GM21786 (cell line): Measurements from ENCODE around the gene KLRB1.
"Not testable (repeated sequence)": the region's sequence is repeated elsewhere in the genome, so short reads cannot be mapped to it uniquely, and the experiment has no call there.

Experiments
- ATAC-seq: cut with Tn5 transposase; IDR thresholded peaks from one replicate; pipeline ENCODE4 v1.9.1; 2021; ENCODE audit not compliant: unreplicated experiment

Gene KLRB1

GRCh38 chr12:9625019-9625418, 17.3 kb upstream of the KLRB1 start:
- no peak for ATAC-seq

- ATAC-seq, result no peak
Measured at GRCh38 chr12:9619411-9620179, 11.9 kb upstream of the KLRB1 start.

DNA sequence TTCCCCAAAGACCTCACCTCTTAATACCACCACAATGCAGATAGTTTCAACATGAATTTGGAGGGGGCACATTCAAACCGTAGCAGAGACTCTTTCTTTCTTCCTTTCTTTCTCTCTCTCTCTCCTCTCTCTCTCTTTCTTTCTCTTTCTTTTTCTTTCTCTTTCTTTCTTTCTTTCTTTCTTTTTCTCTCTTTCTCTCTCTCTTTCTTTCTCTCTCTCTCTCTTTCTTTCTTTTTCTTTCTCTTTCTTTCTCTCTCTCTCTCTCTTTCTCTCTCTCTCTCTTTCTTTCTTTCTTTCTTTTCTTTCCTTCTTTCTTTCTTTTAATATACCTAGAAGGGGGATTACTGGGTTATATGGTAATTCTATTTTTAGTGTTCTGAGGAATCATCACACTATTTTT, 11.2 kb upstream of the KLRB1 start:
- not testable (repeated sequence) for ATAC-seq

GRCh38 chr12:9617124-9617523, 9.4 kb upstream of the KLRB1 start:
- no peak for ATAC-seq

- ATAC-seq, result no peak
Measured at GRCh38 chr12:9615420-9616136, 7.9 kb upstream of the KLRB1 start.

- ATAC-seq, result not testable (repeated sequence)
Measured at GRCh38 chr12:9610606-9611005, 2.9 kb upstream of the KLRB1 start.

DNA sequence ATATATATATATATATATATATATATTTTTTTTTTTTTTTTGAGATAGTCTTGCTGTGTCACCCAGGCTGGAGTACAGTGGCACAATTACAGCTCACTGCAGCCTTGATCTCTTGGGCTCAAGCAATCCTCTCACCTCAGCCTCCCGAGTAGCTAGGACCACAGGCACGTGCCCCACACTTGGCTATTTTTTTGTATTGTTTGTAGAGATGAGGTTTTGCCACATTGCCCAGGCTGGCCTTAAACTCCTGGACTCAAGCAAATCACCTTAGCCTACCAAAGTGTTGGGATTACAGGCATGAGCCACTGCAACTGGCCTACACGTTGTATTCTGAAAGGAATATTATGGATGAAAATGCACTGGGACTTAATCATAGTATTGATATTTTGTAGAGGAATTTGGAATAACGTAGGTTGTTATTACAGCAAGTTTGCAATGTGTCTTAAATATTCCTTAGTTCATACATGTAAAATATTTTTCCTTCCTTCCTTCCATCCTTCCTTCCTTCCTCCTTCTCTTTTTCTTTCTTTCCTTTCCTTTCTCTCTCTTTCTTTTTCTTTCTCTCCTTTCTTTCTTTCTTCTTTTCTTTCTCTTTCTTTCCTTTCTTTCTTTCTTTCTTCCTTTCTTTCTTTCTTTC, 862 bp downstream of the KLRB1 start:
- ATAC-seq, result no peak

GRCh38 chr12:9606247-9606646, 1.5 kb downstream of the KLRB1 start:
- ATAC-seq, result no peak

GRCh38 chr12:9605483-9605882, 2.2 kb downstream of the KLRB1 start:
- ATAC-seq, result no peak

DNA sequence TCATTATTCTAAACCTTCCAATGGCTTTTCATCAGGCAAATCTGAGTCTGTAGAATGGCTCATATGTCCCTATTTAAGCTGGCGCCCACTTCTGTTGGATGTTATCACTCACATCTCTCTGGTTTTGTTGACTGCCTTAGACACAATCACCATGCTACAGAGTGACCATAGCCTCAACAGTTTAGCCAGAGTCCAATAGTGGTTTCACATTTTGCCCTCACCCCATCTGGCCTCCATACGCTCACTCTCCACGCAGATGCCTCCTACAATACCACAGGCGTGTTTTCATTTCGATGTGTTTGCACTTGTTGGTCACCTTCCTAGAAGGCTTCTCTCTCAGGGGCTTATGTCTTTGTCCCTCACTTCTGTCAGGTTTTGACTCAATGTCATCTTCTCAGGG, 3.4 kb downstream of the KLRB1 start:
- ATAC-seq, result no peak

GRCh38 chr12:9600426-9600825, 7.3 kb downstream of the KLRB1 start:
- ATAC-seq, result not testable (repeated sequence)

DNA sequence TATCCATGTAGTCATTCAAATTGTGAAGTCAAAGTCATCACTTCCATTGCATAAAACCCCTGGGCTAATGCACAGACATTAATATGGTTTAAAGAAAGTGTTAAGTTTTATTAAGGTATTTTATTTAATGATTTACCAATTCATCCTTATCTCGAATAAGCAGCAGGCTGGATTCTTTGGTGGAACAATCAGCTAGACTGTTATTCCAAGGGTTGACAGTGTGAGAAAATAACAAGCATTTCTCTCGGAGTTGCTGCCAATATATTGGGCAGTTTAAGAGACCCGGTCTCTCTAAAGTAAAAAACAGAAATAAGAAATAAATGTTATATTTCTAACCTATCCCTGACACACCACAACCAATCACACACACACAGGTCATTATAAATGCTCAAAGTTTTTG, 9.4 kb downstream of the KLRB1 start:
- no peak for ATAC-seq

GRCh38 chr12:9597365-9597764, 10.4 kb downstream of the KLRB1 start:
- ATAC-seq, result no peak

- ATAC-seq, result no peak
Measured at GRCh38 chr12:9590441-9590840, 17.3 kb downstream of the KLRB1 start.

DNA sequence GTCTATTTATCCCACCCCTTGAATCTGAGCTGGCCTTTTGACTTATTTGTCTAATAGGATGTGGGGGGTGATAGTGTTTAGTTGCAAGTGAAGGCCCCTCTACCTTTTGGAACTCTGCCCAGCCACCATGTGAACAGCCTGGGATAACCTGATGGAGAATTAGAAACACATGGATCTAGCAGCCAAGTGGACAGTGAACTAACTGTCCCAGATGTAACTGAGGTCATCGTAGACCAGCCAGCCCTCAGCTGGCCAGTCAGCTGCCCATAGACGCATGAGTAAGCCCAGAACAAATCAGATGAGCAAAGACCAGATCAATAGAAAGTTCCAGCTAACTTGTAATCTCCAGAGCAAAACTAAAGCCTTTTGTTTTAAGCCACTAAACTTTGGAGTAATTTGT, 19.0 kb downstream of the KLRB1 start:
- ATAC-seq, result no peak

DNA sequence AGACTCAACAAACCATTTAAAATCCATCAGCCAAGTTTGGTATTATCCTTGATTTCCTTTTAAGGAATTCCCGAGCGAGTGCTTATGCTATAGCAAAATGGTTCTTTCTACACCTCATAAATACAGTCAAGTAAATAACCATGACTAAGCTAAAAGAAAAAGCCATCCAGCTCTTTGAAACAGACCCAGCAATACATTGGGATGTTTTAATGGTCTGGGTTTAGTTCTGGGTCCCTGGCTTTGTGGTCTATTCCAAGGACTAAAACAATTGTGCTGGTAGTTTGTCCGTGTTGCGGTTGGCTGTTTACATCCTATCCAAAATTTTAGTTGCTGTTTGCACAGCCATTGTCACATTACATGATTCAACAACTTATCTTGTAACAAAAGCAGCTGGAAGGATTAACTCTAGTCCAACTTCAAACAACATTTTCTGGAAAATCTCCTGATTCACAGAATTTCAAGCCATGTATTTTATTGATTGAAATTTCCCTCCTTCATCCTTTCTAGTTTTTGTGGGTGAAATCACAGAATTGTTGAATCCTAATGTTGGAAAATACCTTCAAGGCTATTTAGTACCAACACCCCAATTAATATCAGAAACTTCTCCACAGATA, 19.6 kb downstream of the KLRB1 start:
- ATAC-seq, result no peak

- not testable (repeated sequence) for ATAC-seq
Measured at GRCh38 chr12:9577729-9578128, 30.0 kb downstream of the KLRB1 start.

DNA sequence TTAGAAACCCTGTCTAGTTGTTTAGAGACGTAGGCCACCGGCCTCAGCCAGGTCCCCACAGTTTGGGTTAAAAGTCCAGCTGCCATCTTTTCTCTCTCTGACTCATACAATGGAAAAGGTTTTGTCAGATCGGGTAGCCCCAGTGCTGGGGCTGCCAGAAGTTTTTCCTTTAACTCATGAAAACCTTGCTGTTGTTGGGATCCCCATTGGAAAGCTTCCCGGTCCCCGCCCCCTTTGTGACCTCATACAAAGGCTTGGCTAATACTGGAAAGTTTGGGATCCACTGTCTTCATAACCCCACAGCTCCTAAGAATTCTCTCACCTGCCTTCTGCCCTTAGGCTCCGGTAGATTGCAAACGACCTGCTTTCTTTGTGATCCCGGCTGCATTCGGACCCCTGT, 40.6 kb downstream of the KLRB1 start:
- ATAC-seq, result not testable (repeated sequence)

DNA sequence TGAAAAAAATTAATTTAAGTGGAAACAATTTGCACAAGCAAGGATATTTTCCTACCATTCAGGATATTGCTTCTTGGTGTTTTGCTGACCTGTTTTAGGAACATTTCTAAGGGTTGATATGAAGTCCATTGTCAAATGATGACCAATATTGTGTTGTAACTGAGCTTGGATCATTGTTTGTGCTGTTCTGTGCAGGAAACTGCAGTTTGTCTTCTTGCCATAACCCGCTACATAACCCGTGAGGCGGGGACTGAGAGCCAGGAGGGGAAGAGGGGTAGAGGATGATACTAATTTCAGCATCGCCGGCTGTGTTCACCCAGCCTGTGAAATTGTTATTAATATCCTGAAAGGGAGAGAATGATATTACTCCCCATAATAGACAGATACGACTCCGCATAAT, 41.6 kb downstream of the KLRB1 start:
- not testable (repeated sequence) for ATAC-seq

DNA sequence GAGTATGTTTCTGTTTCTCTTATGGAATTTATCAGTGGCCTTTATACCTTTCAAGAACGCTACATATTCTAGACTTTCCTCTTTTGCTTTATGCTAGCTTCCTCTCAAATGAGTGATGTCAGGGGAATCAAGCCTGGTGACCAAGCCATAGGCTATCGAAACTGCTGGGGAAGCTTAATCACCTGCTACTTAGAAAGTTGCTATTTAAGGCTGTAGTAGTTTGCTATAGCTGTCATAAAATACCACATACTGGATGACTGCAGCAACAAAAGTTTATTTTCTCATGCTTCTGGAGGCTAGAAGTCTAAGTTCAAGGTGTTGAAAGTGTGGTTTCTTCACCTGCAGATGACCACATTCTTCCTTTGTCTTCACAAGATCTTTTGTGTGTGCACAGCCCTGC, 43.3 kb downstream of the KLRB1 start:
- ATAC-seq, result not testable (repeated sequence)

- not testable (repeated sequence) for ATAC-seq
Measured at GRCh38 chr12:9562841-9563453, 44.8 kb downstream of the KLRB1 start.
